GM10266 (cell line): ENCODE data around the gene TBC1D16.

ENCODE experiments used
- DNase-seq: peaks from one replicate; pipeline ENCODE4 v3.0.0; 2012; ENCODE audit errors: extremely low spot score
- CTCF ChIP-seq: IDR thresholded peaks from 2 replicates; pipeline ENCODE4 v1.5.1; 2012; ENCODE audit warnings: mild to moderate bottlenecking, low read depth; ENCODE audit not compliant: control insufficient read depth, insufficient read depth; ENCODE audit errors: missing control alignments

The TBC1D16 gene

GRCh38 chr17:79923974-79924638, 111.6 kb downstream of the TBC1D16 start:
- no peak for DNase-seq
- peak; percentile 47 for TF ChIP-seq CTCF

- no peak for TF ChIP-seq CTCF
- DNase-seq, result no peak
These were observed 112.9 kb downstream of the TBC1D16 start for GRCh38 chr17:79922798-79923197.

GRCh38 chr17:79922116-79922601, 113.5 kb downstream of the TBC1D16 start:
- no peak for TF ChIP-seq CTCF
- no peak for DNase-seq

GRCh38 chr17:79921411-79922115, 114.1 kb downstream of the TBC1D16 start:
- no peak for DNase-seq

GRCh38 chr17:79920751-79921410, 114.8 kb downstream of the TBC1D16 start:
- DNase-seq, result no peak
- no peak for TF ChIP-seq CTCF

More at GRCh38 chr17:79921411-79922115, 114.1 kb downstream of the TBC1D16 start:
- no peak for TF ChIP-seq CTCF

GRCh38 chr17:79919862-79920720, 115.6 kb downstream of the TBC1D16 start:
- no peak for DNase-seq
- TF ChIP-seq CTCF, result no peak
